ENCODE data around the gene COA6.

COA6 gene, protein sequence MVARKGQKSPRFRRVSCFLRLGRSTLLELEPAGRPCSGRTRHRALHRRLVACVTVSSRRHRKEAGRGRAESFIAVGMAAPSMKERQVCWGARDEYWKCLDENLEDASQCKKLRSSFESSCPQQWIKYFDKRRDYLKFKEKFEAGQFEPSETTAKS

DNA sequence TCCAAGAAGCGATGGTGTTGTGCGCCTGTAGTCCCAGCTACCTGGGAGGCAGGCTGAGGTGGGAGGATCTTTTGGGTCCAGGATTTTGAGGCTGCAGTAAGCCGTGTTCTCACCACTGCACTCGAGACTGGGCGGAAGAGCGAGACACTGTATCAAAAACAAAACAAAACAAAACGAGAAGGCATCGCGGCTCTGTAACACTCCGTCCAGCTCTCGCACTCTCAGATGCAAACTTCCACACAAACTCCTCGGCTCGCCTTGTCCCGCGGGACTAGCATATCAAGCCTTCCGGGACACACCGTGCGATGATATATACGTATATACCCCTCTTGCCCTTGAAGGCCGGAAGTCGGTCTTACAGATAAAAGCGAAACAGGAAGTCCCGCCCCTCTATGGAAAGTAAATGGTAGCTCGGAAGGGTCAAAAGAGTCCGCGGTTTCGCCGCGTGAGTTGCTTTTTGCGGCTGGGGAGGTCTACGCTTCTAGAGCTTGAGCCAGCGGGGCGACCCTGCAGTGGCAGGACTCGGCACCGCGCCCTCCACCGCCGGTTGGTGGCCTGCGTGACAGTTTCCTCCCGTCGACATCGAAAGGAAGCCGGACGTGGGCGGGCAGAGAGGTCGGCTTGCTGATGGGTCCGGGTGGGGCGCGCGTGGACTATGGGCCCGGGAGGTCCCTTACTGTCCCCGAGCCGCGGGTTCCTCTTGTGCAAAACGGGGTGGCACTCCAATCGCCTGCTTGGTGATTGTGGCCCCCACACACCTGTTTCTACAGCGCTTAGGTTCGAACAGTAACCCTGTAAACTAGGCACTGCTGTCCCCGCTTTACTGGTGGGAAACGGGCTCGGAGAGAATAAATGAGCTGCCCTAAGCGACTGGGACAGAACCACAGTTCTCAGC lies at the start of gene COA6:
Gene COA6, plus strand, starts transcription at position 393 of the 895 bp plus-strand sequence. Its CDS starts 11 bp downstream, at position 404.
- peak; percentile 97 for DNase-seq

DNA sequence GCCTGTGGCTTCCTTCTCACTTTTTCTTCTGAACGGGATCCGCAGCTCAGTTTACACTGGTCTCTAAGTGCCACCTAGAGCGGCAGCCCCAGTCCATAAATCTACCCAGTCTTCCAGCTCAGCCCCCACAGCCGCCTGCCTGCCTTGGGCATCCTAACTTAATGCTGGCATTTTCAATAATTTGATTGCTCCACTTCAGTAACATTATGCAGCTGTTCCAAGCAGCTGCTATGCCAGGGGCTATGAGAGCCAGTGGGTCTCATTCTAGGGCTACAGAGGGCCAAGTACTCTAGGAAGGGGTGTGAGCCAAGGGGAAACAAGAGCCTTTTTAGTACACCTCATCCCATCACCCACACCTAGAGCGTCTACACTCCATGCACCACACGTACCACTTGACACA lies 48.4 kb upstream of the COA6 start:
- DNase-seq = no peak

DNA sequence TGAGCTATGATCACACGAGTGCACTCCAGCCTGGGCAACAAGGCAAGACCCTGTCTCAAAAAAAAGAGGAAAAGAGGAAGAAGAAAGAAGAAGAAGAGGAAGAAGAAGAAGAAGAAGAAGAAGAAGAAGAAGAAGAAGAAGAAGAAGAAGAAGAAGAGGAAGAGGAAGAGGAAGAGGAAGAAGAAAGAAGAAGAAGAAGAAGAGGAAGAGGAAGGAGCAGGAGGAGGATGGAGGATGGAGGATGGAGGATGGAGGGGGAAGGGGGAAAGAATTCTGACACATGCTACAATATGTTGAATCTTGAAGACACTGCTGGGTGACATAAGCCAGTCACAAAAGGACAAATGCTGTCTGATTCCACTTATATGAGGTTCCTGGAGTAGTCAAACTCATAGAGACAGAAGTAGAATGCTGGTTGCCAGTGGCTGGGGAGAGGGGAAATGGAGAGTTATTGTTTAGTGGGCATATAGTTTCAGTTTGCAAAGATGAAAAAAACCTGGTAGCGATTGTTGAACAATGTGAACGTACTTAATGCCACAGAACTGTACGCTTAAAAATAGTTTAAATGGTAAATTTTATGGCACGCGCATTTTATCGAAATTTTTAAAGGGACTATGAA lies 47.3 kb upstream of the COA6 start:
- DNase-seq = no peak

DNA sequence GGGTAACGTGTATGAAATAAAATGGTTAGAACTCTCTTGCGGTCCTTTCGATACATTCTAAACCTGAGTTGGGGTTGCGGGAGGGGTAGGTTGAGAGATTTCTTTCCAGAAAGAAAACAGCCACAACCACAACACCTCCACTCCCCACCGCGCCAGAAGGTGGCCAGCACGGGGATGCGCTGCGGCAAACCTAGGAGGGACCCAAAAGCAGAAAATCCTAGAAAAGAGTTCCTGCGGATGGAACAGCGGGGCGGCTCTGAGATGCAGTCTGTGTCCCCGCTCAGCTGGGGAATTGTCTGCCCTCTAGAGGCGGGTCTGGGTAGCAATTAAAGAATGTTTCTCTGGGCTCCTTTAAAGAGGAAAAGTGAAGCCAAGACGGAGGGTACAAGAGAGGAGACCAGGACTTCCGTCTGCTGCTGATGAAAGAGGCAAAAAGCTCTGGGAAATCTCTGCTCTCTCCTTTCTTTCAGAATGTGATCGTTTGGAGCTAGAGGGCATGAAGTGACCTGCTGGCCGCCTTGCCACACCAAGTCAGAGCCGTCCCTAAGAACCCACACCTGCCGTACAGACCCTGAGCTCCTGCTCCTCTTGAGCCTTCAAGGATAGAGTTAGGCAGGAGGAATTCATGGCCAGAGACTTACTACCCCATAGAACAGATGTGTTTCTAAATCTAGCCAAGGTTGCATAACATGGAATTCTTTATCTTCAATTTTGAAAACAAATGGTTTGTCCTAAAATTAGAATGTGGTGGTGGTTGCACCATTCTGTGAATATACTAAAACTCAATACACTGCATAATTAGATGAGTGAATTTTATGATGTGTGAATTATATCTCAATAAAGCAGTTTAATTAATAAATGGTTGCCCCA lies 46.5 kb upstream of the COA6 start:
- DNase-seq = peak; percentile 76 to 77

DNA sequence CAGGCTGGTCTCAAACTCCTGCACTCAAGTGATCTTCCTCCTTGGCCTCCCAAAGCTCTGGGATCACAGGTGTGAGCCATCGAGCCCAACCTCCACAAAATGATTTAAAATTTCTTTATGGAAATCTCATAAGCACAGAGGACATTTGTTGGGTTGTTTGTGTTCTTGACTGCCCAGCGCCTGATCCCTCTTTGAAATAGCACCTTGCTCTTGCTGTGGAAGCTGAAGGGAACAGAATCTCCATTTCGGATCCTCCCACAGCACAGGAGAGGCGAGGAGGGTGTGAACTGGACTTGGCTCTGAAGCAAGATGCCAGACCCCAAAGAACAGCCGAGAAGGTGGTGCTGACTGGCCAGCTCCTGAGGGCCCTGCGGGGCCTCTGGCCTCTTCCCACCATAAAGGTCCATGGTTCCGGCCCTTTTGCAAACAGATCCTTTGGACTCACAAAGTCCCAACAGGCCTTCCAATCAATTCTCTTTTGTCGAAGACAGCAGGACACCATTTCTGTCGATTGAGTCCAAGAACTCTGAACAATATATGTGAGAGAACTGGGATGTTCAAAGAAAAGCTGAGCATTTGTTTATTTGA lies 45.6 kb upstream of the COA6 start:
- no peak for DNase-seq

DNA sequence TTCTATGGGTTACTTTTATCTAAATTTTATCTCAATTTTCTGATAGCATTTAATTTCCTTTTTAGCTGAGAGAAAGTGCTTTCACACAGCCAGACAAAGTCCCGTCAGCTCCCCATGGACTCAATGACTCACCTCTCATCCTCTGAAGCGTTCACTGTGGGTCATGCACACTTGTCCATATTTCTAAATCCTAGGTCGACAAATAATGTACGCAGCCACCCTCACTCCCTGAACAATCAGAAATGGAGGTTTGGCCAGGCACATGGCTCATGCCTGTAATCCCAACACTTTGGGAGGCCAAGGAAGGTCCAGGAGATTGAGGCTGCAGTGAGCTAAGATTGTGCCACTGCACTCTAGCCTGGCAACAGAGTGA lies 42.4 kb upstream of the COA6 start:
- no peak for DNase-seq

DNA sequence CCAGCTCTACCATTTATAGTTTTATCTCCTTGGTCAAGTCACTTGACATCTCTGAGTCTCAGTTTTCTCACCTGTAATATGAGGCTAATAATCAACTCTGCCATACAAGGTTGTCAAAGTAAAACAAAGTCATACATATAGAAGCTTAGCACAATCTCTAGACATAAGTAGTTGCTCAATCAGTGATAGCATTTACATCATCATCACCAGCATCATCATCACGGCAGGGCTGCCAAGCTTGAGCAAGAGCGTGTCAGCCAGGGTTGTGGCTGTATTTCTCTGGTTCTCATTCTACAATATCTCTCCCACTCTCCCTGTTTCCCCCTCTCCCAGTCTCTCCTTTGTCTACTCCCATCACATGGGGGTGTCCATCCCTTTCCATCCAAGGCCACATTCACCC lies 41.7 kb upstream of the COA6 start:
- DNase-seq = no peak

DNA sequence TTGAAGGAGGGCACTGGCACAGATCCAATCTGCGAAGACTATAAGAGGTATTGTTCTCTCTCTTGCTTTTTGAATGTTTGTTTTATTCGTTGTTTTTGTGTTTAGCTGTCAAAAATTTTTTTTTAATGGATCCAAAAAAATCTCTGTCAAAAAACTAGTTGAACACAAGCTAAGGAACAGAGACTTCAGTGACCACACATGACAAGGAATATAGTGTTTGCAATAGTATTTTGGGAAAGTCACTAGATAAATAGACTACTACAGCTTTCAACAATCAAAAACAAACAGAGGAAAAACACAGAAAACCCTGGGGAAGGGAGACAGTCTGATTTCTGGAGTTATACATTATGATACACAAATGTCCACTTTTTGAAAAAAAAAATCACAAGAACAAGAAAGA lies 36.9 kb upstream of the COA6 start:
- no peak for DNase-seq

DNA sequence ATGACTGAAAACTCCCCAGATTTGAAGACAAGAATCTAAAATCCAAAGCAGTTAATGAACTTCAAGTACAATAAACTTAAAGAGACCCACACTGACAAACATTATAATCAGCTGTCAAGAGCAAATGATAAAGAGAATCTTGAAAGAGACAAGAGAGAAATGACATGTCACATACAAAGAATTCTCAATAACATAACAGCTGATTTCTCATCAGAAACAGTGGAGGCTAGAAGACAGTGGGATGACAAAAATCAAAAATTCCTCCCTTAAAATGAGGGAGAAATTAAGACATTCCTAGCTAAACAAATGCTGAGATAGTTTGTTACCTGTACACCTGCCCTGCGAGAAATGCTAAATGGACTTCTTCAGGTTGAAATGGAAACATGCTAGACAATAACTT lies 36.0 kb upstream of the COA6 start:
- no peak for DNase-seq

DNA sequence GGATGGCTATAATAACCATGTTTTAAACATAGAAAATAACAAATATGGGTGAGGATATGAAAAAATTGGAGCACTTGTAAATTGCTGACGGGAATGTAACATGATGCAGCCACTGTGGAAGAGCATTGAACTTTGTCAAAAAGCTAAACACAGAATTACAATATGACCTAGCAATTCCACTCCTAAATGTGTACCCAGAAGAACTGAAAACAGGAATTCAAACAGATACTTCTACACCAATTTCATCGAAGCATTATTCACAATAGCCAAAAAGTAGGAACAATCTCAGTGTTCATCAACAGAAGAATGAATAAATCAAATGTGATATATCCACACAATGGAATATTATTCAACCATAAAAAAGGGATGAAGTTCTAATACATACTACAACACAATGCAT lies 32.7 kb upstream of the COA6 start:
- DNase-seq = no peak

DNA sequence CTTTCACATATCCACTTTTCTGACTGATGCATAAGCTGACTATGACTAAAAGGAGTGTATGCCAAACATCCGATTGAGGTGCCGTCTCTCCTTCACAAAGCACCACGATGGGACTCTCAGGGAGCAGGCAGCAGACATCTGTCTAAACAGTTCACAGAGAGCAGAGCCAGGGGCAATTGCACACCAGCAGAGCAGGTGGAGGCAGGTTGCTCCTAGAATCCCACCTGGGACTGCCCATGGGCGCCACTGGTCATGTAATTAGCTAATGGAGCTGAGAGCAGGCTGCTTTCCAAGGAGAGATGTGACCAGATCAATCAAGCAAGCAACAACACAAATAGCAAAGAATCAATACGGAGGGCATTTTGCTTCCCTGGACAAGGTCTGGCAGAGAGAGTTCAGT lies 30.5 kb upstream of the COA6 start:
- DNase-seq = peak in 1 of 2 experiments; percentile 86

DNA sequence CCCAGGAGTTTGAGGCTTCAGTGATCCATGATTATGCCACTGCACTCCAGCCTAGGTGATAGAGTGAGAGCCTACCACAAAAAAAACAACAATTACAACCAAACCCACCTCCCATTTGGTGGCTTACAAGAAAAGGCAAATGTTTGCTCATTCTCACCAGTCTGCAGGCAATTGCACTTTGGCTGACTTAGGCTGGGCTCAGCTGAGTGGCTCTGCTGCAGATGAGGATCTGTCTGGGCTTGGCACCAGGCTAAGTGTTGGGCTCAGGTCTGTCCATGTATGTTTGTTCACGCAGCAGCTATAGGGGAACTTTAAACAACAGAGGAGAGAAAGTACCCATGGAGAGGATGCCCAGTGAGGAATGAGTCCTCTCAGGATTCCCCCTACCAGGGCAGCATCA lies 28.0 kb upstream of the COA6 start:
- no peak for DNase-seq

DNA sequence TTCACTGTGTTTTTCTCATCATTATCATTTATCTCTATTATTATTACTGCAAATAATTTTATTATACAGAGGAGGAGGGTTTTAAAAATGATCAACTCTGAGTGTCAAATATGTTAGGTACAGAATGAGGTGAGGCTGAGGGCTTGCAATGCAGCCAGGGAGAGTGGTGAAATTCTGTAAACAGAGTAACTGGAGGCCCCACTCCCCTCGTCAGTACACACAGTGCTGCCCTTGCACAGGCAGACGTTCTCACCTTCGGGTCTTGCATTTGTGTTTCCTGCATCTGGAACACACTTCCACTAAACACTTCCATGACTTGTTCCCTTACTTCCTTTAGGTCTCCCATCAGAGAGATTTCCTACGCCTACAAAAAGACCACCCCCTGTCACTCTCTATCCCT lies 24.3 kb upstream of the COA6 start:
- DNase-seq = no peak

DNA sequence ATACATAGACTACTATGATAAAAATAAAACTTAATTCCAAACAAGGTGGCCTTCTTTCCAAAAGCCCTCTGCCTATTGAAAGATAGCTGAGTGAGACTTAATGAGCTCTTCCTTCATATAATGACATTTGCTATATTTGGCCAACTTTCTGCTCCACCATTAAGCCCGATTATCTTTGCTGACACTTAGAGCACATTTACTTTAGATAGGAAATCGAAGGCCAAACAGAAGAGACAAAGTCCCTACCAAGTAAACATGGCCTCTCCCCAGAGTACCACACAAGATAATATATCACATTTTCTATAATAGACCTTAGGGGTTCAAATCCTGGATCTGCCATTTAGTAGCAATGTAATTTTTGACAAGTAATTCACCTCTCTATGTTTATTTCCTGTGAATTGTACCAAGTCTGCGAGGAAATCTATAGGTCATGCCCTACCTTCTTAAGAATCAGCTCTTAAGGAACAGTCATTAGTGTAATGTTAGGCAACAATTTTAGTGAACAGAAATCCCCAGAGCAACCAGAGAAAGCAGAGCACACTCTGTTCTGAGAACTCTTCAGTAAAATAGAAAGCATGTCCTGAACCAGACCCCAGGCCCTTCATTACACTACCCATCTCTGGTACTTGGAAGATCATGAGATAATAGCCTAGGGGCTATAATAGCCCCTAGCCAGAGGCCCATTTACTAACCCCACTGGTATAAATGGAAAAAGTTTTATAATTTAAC lies 17.3 kb upstream of the COA6 start:
- no peak for DNase-seq

DNA sequence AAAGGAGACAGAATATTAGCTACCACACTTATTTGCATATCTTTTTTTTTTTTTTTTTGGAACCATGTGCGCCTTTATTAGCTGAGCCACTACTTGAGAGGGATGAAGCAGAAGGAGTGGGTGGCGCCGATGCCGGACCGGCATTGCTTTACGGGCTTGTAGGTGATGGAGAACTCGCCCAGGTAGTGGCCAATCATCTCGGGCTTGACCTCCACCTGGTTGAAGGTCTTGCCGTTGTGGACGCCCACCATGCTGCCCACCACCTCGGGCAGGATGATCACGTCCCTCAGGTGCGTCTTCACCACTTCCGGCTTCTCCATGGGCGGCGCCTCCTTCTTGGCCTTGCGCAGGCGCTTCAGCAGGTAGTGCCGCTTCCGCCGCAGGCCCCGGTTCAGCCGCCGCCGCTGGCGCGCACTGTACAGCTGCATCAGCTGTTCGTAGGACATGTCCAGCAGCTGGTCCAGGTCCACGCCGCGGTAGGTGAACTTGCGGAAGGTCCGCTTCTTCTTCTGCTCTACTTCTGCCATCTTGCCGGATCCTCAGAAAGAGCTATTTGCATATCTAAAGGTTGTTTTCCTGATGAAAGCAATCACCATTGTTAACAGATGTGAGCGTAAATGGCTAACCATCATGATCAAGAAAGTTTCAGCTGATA lies 16.5 kb upstream of the COA6 start:
- peak; percentile 72 to 89 for DNase-seq

DNA sequence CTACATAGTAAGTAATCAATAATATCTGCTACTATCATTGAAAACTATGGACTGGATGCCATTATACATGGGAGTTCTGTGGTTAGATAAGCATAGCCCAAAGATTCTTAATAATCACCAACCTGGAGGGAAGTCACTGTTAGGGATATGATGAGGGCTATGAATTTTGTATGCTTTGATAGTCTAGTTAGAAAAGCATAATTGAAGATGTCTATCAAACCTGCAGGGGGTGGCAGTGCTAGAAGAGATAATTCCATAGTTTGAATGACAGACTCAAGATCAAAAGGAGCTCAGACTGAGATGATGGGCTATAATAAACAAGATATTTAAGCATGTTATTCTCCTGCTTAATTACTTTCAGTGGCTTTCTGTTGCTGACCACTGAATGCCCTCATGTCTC lies 15.4 kb upstream of the COA6 start:
- no peak for DNase-seq

DNA sequence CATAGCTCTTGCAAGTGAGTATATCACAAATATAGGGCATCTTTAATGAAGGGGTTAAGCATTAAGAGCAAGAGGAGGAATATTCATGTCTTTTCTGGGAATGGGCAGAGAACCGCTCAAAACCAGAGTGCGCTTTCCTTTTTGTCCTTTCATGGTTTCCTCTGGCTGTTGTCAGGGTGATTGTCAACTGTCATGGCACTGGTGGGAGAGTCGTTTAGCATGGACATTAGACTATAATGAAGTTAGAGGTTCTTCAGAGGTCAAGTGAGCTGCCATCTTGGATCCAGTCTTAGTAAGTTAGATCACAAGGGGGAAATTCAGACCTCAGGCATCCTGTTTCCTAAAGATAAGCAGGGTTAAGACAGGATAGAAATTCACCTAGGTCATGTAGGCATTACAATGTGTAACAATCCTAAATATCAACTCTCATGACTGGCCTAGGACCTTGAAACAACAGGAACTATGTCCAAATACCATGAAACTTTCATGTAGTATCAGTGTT lies 12.1 kb upstream of the COA6 start:
- no peak for DNase-seq

DNA sequence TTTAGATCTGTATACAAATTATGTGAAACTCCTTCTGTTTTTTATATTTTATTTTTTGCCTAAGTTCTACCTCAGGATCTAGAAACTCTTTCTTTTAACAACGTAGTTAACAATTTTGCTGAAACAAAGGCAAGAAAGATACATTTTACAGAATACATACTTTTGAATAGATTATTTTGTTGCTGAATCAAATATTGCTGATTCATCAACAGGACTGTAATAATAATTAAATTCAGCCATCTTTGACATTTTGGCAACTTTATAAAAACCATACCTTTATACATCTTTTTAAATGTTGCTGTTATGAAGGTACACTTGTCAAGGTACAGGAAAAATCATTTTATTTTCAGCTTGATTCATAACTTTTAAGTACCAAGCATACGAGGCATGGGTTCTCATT lies 10.7 kb upstream of the COA6 start:
- no peak for DNase-seq

DNA sequence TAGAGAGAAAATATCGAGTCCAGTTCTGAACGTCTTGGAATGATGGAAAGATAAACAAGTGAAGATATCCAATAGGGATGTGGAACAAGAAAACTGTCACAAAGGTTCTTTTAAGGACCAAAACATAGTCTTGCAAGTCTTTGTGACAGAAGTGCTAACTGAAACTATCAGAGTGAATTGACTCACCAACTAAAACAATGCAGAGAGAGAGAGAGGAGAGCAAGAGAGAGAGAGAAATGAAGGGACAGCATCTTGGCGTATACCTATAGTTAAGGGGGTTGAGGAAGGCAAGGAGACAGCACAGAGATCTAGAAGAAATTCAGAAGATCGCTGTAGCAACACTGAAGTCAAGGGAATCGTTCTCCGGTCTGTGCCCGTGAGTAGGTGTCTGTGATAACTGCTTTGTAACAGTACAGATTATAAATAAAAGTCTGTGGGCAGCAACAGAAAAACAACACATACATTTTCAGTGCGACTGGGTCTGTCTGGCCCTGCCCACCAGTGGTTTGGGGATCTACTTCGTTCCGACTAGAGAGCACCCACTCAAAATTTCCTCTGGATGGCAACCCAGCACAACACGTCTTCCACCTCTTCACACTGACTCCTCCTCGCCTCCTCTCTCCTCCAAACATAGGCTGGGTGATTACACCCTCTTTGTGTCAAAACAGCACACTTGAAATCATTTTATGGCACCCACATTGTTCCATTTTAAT lies 4.8 kb upstream of the COA6 start:
- no peak for DNase-seq

DNA sequence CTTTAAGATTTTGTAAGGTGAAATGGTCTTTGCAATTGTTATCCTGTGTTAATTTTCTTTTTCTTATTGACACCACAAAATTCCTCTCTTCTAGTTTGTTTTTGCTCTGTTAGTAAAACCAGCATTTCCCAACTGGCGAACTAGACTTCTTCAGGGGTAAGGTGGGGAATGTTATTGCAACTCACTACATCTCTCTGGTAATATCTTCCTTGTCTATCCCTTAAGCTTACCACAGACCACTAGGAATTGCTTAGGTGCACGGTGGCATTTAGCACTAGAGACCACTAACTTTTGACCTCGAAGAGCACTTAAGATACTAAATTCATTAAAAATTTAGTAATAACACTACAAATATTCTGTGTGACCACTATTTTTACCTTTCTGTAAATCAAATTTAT lies 4.2 kb upstream of the COA6 start:
- no peak for DNase-seq

DNA sequence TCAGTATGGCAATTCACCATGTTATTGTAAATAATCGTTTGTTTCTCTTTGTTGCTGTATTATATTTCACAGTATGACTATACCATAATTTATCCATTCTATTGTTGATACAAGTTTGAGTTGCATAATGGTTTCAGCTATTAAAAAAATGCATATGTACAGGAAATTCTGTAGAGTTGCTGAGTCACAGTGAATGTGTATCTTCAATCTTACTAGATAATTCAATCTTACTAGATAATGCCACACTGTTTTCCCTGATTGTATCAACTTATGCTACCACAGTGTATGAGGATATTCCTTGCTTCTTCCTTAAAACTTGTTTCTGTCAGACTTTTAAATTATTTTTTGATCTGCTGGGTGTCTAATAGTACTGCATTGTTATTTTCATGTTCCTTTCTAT lies 3.5 kb upstream of the COA6 start:
- no peak for DNase-seq

All from NCI-H2081 (cell line).